ENCODE measurements around the gene COPS8.

DNA sequence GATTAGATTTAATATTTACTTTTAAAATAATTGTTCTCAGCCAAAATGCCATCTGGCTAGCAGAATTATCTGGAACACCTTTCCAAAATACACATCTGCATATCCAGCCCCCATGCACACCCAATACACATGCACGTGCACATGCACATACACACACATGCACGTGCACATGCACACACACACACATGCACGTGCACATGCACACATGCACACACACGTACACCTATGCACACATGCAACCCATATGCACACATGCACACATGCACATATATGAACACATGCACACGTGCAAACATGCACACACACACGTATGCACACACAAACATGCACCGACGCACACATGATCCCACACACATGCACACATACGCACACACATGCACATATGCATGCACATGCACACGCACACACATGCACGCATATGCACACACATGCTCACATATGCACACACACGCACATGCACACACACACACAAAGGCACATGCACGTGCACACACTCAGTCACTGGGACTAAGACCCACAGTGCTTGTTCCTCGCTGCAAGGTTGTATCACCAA, 53.5 kb downstream of the COPS8 start:
- TF ChIP-seq CTCF (IDR thresholded peaks at IDR 0.05) (no peak), POLR2A (IDR thresholded peaks at IDR 0.05) (no peak)
